Loucy (cell line): ENCODE measurements around the gene SNRPA1.

ENCODE experiments used
- H2AFZ ChIP-seq: fragments of 200-600 bp; sonication (generic); 2 replicates; pipeline ENCODE4 v1.6.0; 2016; ENCODE audit warnings: antibody characterized with exemption, mild to moderate bottlenecking, low read length, moderate library complexity
- H3F3A ChIP-seq: fragments of 200-600 bp; 2 replicates; pipeline ENCODE4 v1.6.0; 2016; ENCODE audit warnings: antibody characterized with exemption, low read depth, mild to moderate bottlenecking
- H3K27me3 ChIP-seq: fragments of 200-600 bp; sonication (generic); 2 replicates; pipeline ENCODE4 v1.6.1; 2014; ENCODE audit warnings: low read length, mild to moderate bottlenecking; ENCODE audit not compliant: insufficient read depth, poor library complexity, severe bottlenecking
- H3K36me3 ChIP-seq: fragments of 200-600 bp; sonication (generic); 2 replicates; pipeline ENCODE4 v1.6.1; 2016; ENCODE audit warnings: low read length; ENCODE audit not compliant: insufficient read depth
- H3K4me1 ChIP-seq: fragments of 200-600 bp; sonication (generic); 2 replicates; pipeline ENCODE4 v1.5.1; 2014; ENCODE audit warnings: low read length, mild to moderate bottlenecking; ENCODE audit not compliant: insufficient read depth, poor library complexity, severe bottlenecking
- H3K4me2 ChIP-seq: fragments of 200-600 bp; sonication (generic); 2 replicates; pipeline ENCODE4 v1.6.0; 2014; ENCODE audit warnings: antibody characterized with exemption, low read length, low read depth, mild to moderate bottlenecking; ENCODE audit not compliant: poor library complexity, severe bottlenecking
- H3K4me3 ChIP-seq: fragments of 200-600 bp; sonication (generic); 2 replicates; pipeline ENCODE4 v1.5.1; 2014; ENCODE audit warnings: low read length, mild to moderate bottlenecking, mixed read lengths; ENCODE audit not compliant: poor library complexity, severe bottlenecking
- H3K79me2 ChIP-seq: fragments of 200-600 bp; sonication (generic); 2 replicates; pipeline ENCODE4 v1.6.1; 2014; ENCODE audit warnings: low read length; ENCODE audit not compliant: insufficient read depth
- H3K9ac ChIP-seq: fragments of 200-600 bp; sonication (generic); 2 replicates; pipeline ENCODE4 v1.6.0; 2014; ENCODE audit warnings: mild to moderate bottlenecking, low read depth, low read length, moderate library complexity; ENCODE audit not compliant: poor library complexity, severe bottlenecking
- H3K9me2 ChIP-seq: fragments of 200-600 bp; sonication (generic); replicated peaks from 2 replicates; pipeline ENCODE4 v1.6.1; 2016; ENCODE audit warnings: low read depth, low read length, mixed read lengths
- H3K9me3 ChIP-seq: fragments of 200-600 bp; sonication (generic); 2 replicates; pipeline ENCODE4 v1.6.1; 2014; ENCODE audit warnings: mild to moderate bottlenecking, antibody characterized with exemption, low read length, low read depth; ENCODE audit not compliant: insufficient read depth
- H4K20me1 ChIP-seq: fragments of 200-600 bp; sonication (generic); 2 replicates; pipeline ENCODE4 v1.6.0; 2014; ENCODE audit warnings: antibody characterized with exemption, low read length, mild to moderate bottlenecking; ENCODE audit not compliant: insufficient read depth, poor library complexity, severe bottlenecking
- EZH2phosphoT487 ChIP-seq: fragments of 200-600 bp; IDR thresholded peaks from 2 replicates; pipeline ENCODE4 v1.6.1; 2018; ENCODE audit warnings: antibody characterized with exemption, mild to moderate bottlenecking, moderate library complexity, borderline replicate concordance
- TF ChIP-seq, protein P1 (sequence below): fragments of 200-600 bp; sonication (generic); conservative IDR thresholded peaks from 2 replicates; pipeline ENCODE4 v1.5.1; 2014; ENCODE audit warnings: mild to moderate bottlenecking, antibody characterized with exemption, low read length

Gene SNRPA1

DNA sequence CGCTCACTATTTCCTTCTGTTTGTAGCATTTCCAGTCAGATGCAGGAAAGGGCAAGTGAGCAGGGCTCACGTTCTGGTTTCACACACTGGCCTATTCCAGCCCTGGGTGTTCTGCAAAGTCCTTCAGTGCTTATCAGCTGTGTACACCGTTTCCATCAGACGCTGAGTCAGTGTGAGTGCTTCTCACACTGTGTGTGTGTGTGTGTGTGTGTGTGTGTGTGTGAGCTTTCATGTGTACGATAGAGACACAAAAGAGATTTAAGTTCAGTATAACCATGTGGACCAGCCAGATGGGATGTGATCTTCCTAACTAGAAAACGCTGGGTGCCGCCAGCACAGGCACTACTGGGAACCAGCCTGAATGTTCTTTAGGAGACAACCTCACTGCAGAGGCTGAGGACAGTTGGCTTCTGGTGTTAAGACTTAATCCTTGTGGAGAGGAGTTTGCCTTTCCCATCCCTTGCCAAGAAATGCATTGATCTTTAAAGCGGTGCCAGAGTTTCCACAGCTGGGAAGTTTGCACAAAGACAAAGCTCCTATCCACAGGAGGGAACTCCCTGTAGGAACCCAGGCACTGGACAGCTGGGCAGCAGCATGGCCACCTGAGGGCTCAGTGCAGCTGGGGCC, 39.3 kb downstream of the SNRPA1 start:
- H3K27me3 ChIP-seq = no peaks in the 10 kb centered on the region
- no peak overlapping the region for H3K4me3 ChIP-seq
- H3K36me3 ChIP-seq = no peaks in the 10 kb centered on the region
- no peak for TF ChIP-seq EZH2phosphoT487
- TF ChIP-seq, protein P1, sequence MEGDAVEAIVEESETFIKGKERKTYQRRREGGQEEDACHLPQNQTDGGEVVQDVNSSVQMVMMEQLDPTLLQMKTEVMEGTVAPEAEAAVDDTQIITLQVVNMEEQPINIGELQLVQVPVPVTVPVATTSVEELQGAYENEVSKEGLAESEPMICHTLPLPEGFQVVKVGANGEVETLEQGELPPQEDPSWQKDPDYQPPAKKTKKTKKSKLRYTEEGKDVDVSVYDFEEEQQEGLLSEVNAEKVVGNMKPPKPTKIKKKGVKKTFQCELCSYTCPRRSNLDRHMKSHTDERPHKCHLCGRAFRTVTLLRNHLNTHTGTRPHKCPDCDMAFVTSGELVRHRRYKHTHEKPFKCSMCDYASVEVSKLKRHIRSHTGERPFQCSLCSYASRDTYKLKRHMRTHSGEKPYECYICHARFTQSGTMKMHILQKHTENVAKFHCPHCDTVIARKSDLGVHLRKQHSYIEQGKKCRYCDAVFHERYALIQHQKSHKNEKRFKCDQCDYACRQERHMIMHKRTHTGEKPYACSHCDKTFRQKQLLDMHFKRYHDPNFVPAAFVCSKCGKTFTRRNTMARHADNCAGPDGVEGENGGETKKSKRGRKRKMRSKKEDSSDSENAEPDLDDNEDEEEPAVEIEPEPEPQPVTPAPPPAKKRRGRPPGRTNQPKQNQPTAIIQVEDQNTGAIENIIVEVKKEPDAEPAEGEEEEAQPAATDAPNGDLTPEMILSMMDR = no peak
- no peaks in the 10 kb centered on the region for H3K9me3 ChIP-seq
- no peak overlapping the region for H2AFZ ChIP-seq
- peaks cover 28% of the 10 kb centered on the region for H3K4me1 ChIP-seq
- H3K9ac ChIP-seq = peak overlapping the region; percentile 28
- H3K4me2 ChIP-seq = peak overlapping the region; percentile 25
- peaks cover 17% of the 10 kb centered on the region for H3K79me2 ChIP-seq
- H3F3A ChIP-seq = 0 out of 2 replicates have a peak, but pooled peaks cover 6% of the 10 kb centered on the region
- no peaks in the 10 kb centered on the region for H3K9me2 ChIP-seq
- H4K20me1 ChIP-seq = peaks cover 3% of the 10 kb centered on the region

DNA sequence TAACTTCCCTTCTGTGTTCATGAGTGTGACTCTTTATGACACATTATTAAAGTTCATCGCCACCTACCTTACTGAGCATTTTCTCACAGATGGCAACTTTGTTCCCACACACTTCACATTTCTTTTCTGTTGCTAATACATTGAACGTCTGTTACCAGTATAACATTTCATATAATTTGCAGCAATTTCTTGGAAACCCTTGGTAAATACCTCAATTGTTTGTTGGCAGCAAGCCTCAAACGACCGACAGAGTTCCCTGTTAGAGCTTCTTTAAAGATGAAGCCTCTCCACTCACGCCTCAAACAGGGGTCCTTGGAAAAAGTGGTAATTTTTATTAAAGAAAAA, 40.0 kb downstream of the SNRPA1 start:
- H3K4me3 ChIP-seq = no peak overlapping the region

DNA sequence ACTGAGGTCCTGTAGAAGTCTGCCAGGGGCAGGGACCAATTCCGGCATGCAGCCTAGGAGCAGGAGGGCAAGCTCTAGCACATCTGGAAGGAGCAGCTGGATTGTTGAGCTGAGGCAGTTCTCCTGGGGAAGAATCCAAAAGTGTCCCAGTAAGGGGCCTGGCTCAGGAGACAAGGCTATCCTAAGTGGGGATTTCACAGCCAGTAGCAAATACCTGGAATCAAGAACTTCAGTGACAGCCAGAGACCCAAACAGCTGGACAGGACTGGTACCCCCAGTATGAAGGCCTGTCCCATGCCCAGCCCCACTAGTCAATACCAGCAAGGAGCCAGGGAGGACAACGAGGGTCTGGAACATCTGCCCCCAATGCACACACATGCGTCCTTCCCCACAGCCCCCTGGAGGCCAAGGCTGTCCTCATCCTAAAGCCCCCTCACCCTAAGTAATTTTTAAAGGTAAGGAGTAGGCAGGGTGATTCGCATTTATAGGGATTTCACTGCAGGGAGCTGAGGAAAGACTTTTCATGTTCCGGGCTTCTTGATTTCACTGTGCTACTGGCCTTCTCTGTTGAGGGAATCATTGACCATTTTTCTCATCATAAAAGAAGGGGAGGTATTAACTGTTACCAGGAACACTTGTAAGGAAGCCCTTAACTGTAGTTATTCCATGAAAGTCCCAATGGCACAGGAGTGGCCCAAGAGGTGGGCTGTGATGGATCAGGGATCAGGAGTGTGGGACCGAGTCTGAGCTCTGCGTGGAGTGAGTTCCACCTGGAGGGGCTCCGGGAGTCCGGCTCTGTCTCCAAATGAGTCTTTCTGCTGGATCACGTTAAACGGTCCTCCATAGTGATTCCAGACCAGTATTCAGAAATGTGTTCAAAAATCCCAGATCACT, 40.6 kb downstream of the SNRPA1 start:
- H2AFZ ChIP-seq = no peak overlapping the region
- peaks cover 16% of the 10 kb centered on the region for H4K20me1 ChIP-seq
- no peaks in the 10 kb centered on the region for H3K36me3 ChIP-seq
- no peaks in the 10 kb centered on the region for H3K9me3 ChIP-seq
- H3K79me2 ChIP-seq = peaks cover 30% of the 10 kb centered on the region
- H3K4me2 ChIP-seq = peak overlapping the region; percentile 25
- peaks cover 39% of the 10 kb centered on the region for H3K4me1 ChIP-seq
- no peaks in the 10 kb centered on the region for H3K27me3 ChIP-seq
- no peak overlapping the region for H3K4me3 ChIP-seq
- TF ChIP-seq, protein P1 = no peak
- TF ChIP-seq EZH2phosphoT487 = no peak
- H3K9me2 ChIP-seq = no peaks in the 10 kb centered on the region
- 0 out of 2 replicates have a peak, but pooled peaks cover 6% of the 10 kb centered on the region for H3F3A ChIP-seq
- peak overlapping the region; percentile 28 for H3K9ac ChIP-seq

More for the DNA sequence above, 40.0 kb downstream of the SNRPA1 start:
- Histone ChIP-seq H3K9me2 (no peaks in the 10 kb centered on the region), H4K20me1 (peaks cover 10% of the 10 kb centered on the region), H3K9me3 (no peaks in the 10 kb centered on the region), H3K9ac (peak overlapping the region; percentile 28), H3K27me3 (no peaks in the 10 kb centered on the region), H3K4me2 (peak overlapping the region; percentile 25), H3K36me3 (no peaks in the 10 kb centered on the region), H3K4me1 (peaks cover 35% of the 10 kb centered on the region), H2AFZ (no peak overlapping the region), H3K79me2 (peaks cover 24% of the 10 kb centered on the region), H3F3A (0 out of 2 replicates have a peak, but pooled peaks cover 6% of the 10 kb centered on the region)
- TF ChIP-seq EZH2phosphoT487 = no peak
- TF ChIP-seq, protein P1 = no peak
